NCI-H2081 treated with DMSO at 0.1 percent for 48 hours (cell line): Measurements from ENCODE around the gene TBL1XR1.
"Not testable (repeated sequence)": the region's sequence is repeated elsewhere in the genome, so short reads cannot be mapped to it uniquely, and the experiment has no call there.

Source experiments
- DNase-seq: peaks from one replicate; lab custom pipeline; 2025; lab: John Stamatoyannopoulos, UW

TBL1XR1 gene

GRCh38 chr3:177181418-177181817, 15.9 kb downstream of the TBL1XR1 start:
- DNase-seq, result no peak

GRCh38 chr3:177180506-177180905, 16.8 kb downstream of the TBL1XR1 start:
- no peak for DNase-seq

- DNase-seq, result no peak
Measured at GRCh38 chr3:177179281-177180067, 17.8 kb downstream of the TBL1XR1 start.

- no peak for DNase-seq
Measured at GRCh38 chr3:177177749-177178221, 19.5 kb downstream of the TBL1XR1 start.

GRCh38 chr3:177174607-177175170, 22.6 kb downstream of the TBL1XR1 start:
- DNase-seq, result no peak

- DNase-seq, result no peak
Measured at GRCh38 chr3:177169936-177170722, 27.2 kb downstream of the TBL1XR1 start.

GRCh38 chr3:177168431-177168830, 28.9 kb downstream of the TBL1XR1 start:
- no peak for DNase-seq

- DNase-seq, result no peak
Measured at GRCh38 chr3:177162742-177163141, 34.5 kb downstream of the TBL1XR1 start.

GRCh38 chr3:177161603-177162002, 35.7 kb downstream of the TBL1XR1 start:
- DNase-seq, result not testable (repeated sequence)

GRCh38 chr3:177158461-177158860, 38.8 kb downstream of the TBL1XR1 start:
- no peak for DNase-seq

GRCh38 chr3:177157492-177157891, 39.8 kb downstream of the TBL1XR1 start:
- no peak for DNase-seq

- no peak for DNase-seq
Measured at GRCh38 chr3:177154733-177155132, 42.5 kb downstream of the TBL1XR1 start.

- peak; percentile 9 for DNase-seq
Measured at GRCh38 chr3:177150970-177151627, 46.2 kb downstream of the TBL1XR1 start.

- DNase-seq, result no peak
Measured at GRCh38 chr3:177150218-177150916, 46.9 kb downstream of the TBL1XR1 start.

- DNase-seq, result no peak
Measured at GRCh38 chr3:177149106-177149505, 48.2 kb downstream of the TBL1XR1 start.

GRCh38 chr3:177147790-177148189, 49.5 kb downstream of the TBL1XR1 start:
- no peak for DNase-seq

- DNase-seq, result no peak
Measured at GRCh38 chr3:177146646-177147045, 50.6 kb downstream of the TBL1XR1 start.

GRCh38 chr3:177145954-177146353, 51.3 kb downstream of the TBL1XR1 start:
- no peak for DNase-seq

- no peak for DNase-seq
Measured at GRCh38 chr3:177145381-177145780, 51.9 kb downstream of the TBL1XR1 start.

GRCh38 chr3:177144922-177145321, 52.4 kb downstream of the TBL1XR1 start:
- DNase-seq, result no peak

GRCh38 chr3:177141899-177142646, 55.2 kb downstream of the TBL1XR1 start:
- no peak for DNase-seq
